Liver (tissue), 9 donors: ENCODE results near the gene PRKD1. TPM values are rescaled to one million over a fixed set of nuclear protein-coding genes. Genes with fewer than 3 reads are reported as not detected.

Experiments used
- DNase-seq: peaks from one replicate; pipeline ENCODE4 v3.0.0-alpha.2; 2017; ENCODE audit warnings: low spot score
- H3K27ac ChIP-seq, 2 donors: one replicate each; pipeline ENCODE4 v1.7.0; 2013; ENCODE audit warnings: inconsistent platforms in 2 of 2, low read length in 2 of 2, control low read depth in 1 of 2, low read depth in 1 of 2, mild to moderate bottlenecking in 1 of 2
- H3K27me3 ChIP-seq, 4 donors: one replicate each; pipeline versions ENCODE4 v1.6.1 to v1.7.0; 2013; ENCODE audit warnings: low read length in 3 of 4, inconsistent platforms in 1 of 4, mild to moderate bottlenecking in 1 of 4, moderate library complexity in 1 of 4; ENCODE audit not compliant: control insufficient read depth in 4 of 4, insufficient read depth in 4 of 4
- H3K36me3 ChIP-seq, 4 donors: one replicate each; pipeline versions ENCODE4 v1.6.1 to v1.7.0; 2013; ENCODE audit warnings: low read length in 3 of 4, mild to moderate bottlenecking in 3 of 4, low read depth in 1 of 4, moderate library complexity in 1 of 4; ENCODE audit not compliant: control insufficient read depth in 4 of 4, insufficient read depth in 3 of 4
- H3K4me1 ChIP-seq, 4 donors: one replicate each; pipeline versions ENCODE4 v1.6.1 to v1.7.0; 2013; ENCODE audit warnings: low read length in 3 of 4, mild to moderate bottlenecking in 3 of 4, moderate library complexity in 1 of 4; ENCODE audit not compliant: control insufficient read depth in 4 of 4, insufficient read depth in 4 of 4
- H3K4me3 ChIP-seq, 3 donors: one replicate each; pipeline versions ENCODE4 v1.6.1 to v1.7.0; 2013; ENCODE audit warnings: low read length in 3 of 3, control low read depth in 1 of 3, low read depth in 1 of 3, mild to moderate bottlenecking in 1 of 3
- H3K9ac ChIP-seq, 2 donors: one replicate each; pipeline ENCODE4 v1.7.0; 2013; ENCODE audit warnings: low read length in 2 of 2, mild to moderate bottlenecking in 2 of 2, moderate library complexity in 2 of 2, control low read depth in 1 of 2, low read depth in 1 of 2
- H3K9me3 ChIP-seq, 4 donors: one replicate each; pipeline versions ENCODE4 v1.6.1 to v1.7.0; 2013; ENCODE audit warnings: low read length in 3 of 4; ENCODE audit not compliant: control insufficient read depth in 4 of 4
- ATF3 ChIP-seq: IDR thresholded peaks from 2 replicates; pipeline ENCODE4 v1.6.1; 2016; ENCODE audit warnings: antibody characterized with exemption
- CTCF ChIP-seq: fragments of 150-350 bp; IDR thresholded peaks from 2 replicates; pipeline ENCODE4 v1.5.1; 2017; ENCODE audit warnings: improper control_type of control experiment, low read depth, low read length; ENCODE audit not compliant: missing input control
- EGR1 ChIP-seq, 2 donors: IDR thresholded peaks; 2 replicates each; pipeline ENCODE4 v1.6.1; 2016 to 2018; ENCODE audit warnings: antibody characterized with exemption in 2 of 2, low read depth in 2 of 2
- FOXA2 ChIP-seq: IDR thresholded peaks from 2 replicates; pipeline ENCODE4 v1.6.1; 2016; ENCODE audit warnings: antibody characterized with exemption
- GABPA ChIP-seq, 2 donors: IDR thresholded peaks in 1 of 2; conservative IDR thresholded peaks in 1 of 2; 2 replicates each; pipeline ENCODE4 v1.6.1; 2016; ENCODE audit warnings: antibody characterized with exemption in 2 of 2, mild to moderate bottlenecking in 1 of 2, moderate library complexity in 1 of 2
- HNF4A ChIP-seq, 2 donors: conservative IDR thresholded peaks; 2 replicates each; pipeline ENCODE4 v1.6.1; 2016; ENCODE audit warnings: antibody characterized with exemption in 2 of 2, mild to moderate bottlenecking in 2 of 2
- JUND ChIP-seq, 2 donors: IDR thresholded peaks; 2 replicates each; pipeline ENCODE4 v1.6.1; 2016; ENCODE audit warnings: antibody characterized with exemption in 2 of 2
- NR2F2 ChIP-seq: IDR thresholded peaks from 2 replicates; pipeline ENCODE4 v1.6.1; 2016; ENCODE audit warnings: antibody characterized with exemption
- RAD21 ChIP-seq, 2 donors: IDR thresholded peaks; 2 replicates each; pipeline ENCODE4 v1.6.1; 2016; ENCODE audit warnings: antibody characterized with exemption in 2 of 2, mild to moderate bottlenecking in 2 of 2
- REST ChIP-seq: IDR thresholded peaks from 2 replicates; pipeline ENCODE4 v1.6.1; 2016; ENCODE audit warnings: antibody characterized with exemption, mild to moderate bottlenecking
- RXRA ChIP-seq, 2 donors: IDR thresholded peaks; 2 replicates each; pipeline ENCODE4 v1.6.1; 2017 to 2018; ENCODE audit warnings: antibody characterized with exemption in 2 of 2, mild to moderate bottlenecking in 1 of 2
- SP1 ChIP-seq: IDR thresholded peaks from 2 replicates; pipeline ENCODE4 v1.6.1; 2018; ENCODE audit warnings: antibody characterized with exemption, mild to moderate bottlenecking
- TAF1 ChIP-seq: conservative IDR thresholded peaks from 2 replicates; pipeline ENCODE4 v1.6.1; 2016; ENCODE audit warnings: antibody characterized with exemption, mild to moderate bottlenecking
- YY1 ChIP-seq: IDR thresholded peaks from 2 replicates; pipeline ENCODE4 v1.6.1; 2016; ENCODE audit warnings: antibody characterized with exemption, mild to moderate bottlenecking
- ZBTB33 ChIP-seq: IDR thresholded peaks from 2 replicates; pipeline ENCODE4 v1.6.1; 2016; ENCODE audit warnings: antibody characterized with exemption
- WGBS: extraction: QIAGEN DNeasy Blood & Tissue Kit; methylation state at CpG from one replicate; pipeline ENCODE4 v1.1.7; 2013; 5-methylcytosine and 5-hydroxymethylcytosine counted together
- polyA plus RNA-seq, 2 donors: library from polyadenylated mRNA; stranded (reverse) in 1 of 2; unstranded in 1 of 2; fragments of 200-250 nt in 1 of 2; fragments of >200 nt in 1 of 2; fragmentation: Nextera tagmentation in 1 of 2; extraction: Ambion mirVana in 1 of 2; gene quantifications; one replicate each; pipeline versions ENCODE4 v1.2.1 to v1.2.3, GENCODE V29; 2013 to 2015
- total RNA-seq, 2 donors: library from RNA; depleted of rRNA; stranded (reverse); fragments of >200 nt; gene quantifications; one replicate each; pipeline ENCODE4 v1.2.3, GENCODE V29; 2014
- donor health status: healthy.
- donor health status: healthy.
- donor health status: healthy.
- donor health status: healthy.
- donor health status: healthy.

Gene PRKD1
- total and polyA plus RNA-seq, 4 donors, result 0.85 to 5.0 (median 0.99) TPM

- no peak for DNase-seq
- no peak overlapping the region for H3K4me3 ChIP-seq
- H3K4me1 ChIP-seq, result no peaks in the 10 kb centered on the region
- TF ChIP-seq EGR1 (IDR thresholded peaks at IDR 0.05; ENCODE audit: low read depth in 2 of 2), result no peak
- TF ChIP-seq RAD21 (IDR thresholded peaks at IDR 0.05), result no peak
- TF ChIP-seq GABPA (IDR thresholded peaks at IDR 0.05 in 1 of 2, conservative IDR thresholded peaks at IDR 0.05 in 1 of 2), result no peak
- no peaks in the 10 kb centered on the region for H3K9me3 ChIP-seq
- WGBS, result 95% methylated on average over 2 of the region's 2 CpGs
- no peak overlapping the region for H3K9ac ChIP-seq
- no peak overlapping the region for H3K27ac ChIP-seq
- no peaks in the 10 kb centered on the region for H3K27me3 ChIP-seq
- no peaks in the 10 kb centered on the region for H3K36me3 ChIP-seq
Observed at GRCh38 chr14:29798108-29798663, 129.5 kb downstream of the PRKD1 start.

- H3K27me3 ChIP-seq, result no peaks in the 10 kb centered on the region
- no peak overlapping the region for H3K9ac ChIP-seq
- H3K4me1 ChIP-seq, result no peaks in the 10 kb centered on the region
- TF ChIP-seq EGR1 (IDR thresholded peaks at IDR 0.05; ENCODE audit: low read depth in 2 of 2) (no peak), GABPA (IDR thresholded peaks at IDR 0.05 in 1 of 2, conservative IDR thresholded peaks at IDR 0.05 in 1 of 2) (no peak), NR2F2 (no peak), REST (no peak), SP1 (no peak), HNF4A (conservative IDR thresholded peaks at IDR 0.05) (no peak), JUND (IDR thresholded peaks at IDR 0.05) (no peak), YY1 (no peak), TAF1 (no peak), CTCF (no peak), FOXA2 (no peak), ATF3 (no peak), ZBTB33 (no peak), RXRA (IDR thresholded peaks at IDR 0.05) (no peak)
- no peaks in the 10 kb centered on the region for H3K36me3 ChIP-seq
- no peak overlapping the region for H3K27ac ChIP-seq
- no peak for DNase-seq
- 87% methylated on average over 2 of the region's 2 CpGs for WGBS
- no peak overlapping the region for H3K4me3 ChIP-seq
- H3K9me3 ChIP-seq, result no peaks in the 10 kb centered on the region
Observed at GRCh38 chr14:29796853-29797252, 130.8 kb downstream of the PRKD1 start.
